ENCODE data around the gene KIRREL1.

The KIRREL1 gene

GRCh38 chr1:158095737-158096335, 102.4 kb downstream of the KIRREL1 start:
- Histone ChIP-seq H3K4me3 (ENCODE audit: low read depth in 1 of 2, low read length in 1 of 2) (no peak overlapping the region), H3K9me3 (no peaks in the 10 kb centered on the region), H3K4me1 (ENCODE audit: control insufficient read depth in 1 of 2, insufficient read depth in 1 of 2, low read depth in 1 of 2, low read length in 1 of 2) (no peaks in the 10 kb centered on the region), H3K27me3 (no peaks in the 10 kb centered on the region), H3K36me3 (no peaks in the 10 kb centered on the region), H3K27ac (no peak overlapping the region)
- peak; percentile 33 for TF ChIP-seq CTCF (IDR thresholded peaks at IDR 0.05)

- Histone ChIP-seq H3K9me3 (no peaks in the 10 kb centered on the region), H3K4me3 (ENCODE audit: low read depth in 1 of 2, low read length in 1 of 2) (no peak overlapping the region), H3K27ac (no peak overlapping the region), H3K4me1 (ENCODE audit: control insufficient read depth in 1 of 2, insufficient read depth in 1 of 2, low read depth in 1 of 2, low read length in 1 of 2) (no peaks in the 10 kb centered on the region), H3K27me3 (no peaks in the 10 kb centered on the region), H3K36me3 (no peaks in the 10 kb centered on the region)
- TF ChIP-seq CTCF (IDR thresholded peaks at IDR 0.05), result no peak
Measured at GRCh38 chr1:158098256-158098655, 104.8 kb downstream of the KIRREL1 start.

DNA sequence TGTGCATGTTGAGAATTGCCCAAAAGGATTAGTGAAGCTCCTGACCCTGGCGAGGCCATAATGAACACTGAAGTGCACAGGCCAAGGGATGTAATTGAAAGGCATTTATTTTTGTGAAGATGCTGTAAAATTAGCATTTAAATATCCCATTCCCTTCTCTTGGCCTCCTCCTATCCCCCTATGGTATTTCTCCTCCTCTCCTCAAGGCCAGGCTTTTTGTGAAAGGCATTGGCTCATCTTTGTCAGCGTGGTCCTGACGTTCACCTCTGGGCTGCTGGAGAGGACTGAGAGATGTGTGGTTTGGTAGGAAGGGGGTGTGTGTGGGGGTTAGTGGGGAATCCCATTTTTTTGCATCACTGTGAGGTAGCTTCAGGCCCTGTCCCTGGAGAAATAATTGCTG, 105.7 kb downstream of the KIRREL1 start:
- Histone ChIP-seq H3K9me3 (no peaks in the 10 kb centered on the region), H3K4me3 (ENCODE audit: low read depth in 1 of 2, low read length in 1 of 2) (no peak overlapping the region), H3K27ac (no peak overlapping the region), H3K4me1 (ENCODE audit: control insufficient read depth in 1 of 2, insufficient read depth in 1 of 2, low read depth in 1 of 2, low read length in 1 of 2) (no peaks in the 10 kb centered on the region), H3K27me3 (peaks cover 7% of the 10 kb centered on the region), H3K36me3 (no peaks in the 10 kb centered on the region)
- no peak for TF ChIP-seq CTCF (IDR thresholded peaks at IDR 0.05)

DNA sequence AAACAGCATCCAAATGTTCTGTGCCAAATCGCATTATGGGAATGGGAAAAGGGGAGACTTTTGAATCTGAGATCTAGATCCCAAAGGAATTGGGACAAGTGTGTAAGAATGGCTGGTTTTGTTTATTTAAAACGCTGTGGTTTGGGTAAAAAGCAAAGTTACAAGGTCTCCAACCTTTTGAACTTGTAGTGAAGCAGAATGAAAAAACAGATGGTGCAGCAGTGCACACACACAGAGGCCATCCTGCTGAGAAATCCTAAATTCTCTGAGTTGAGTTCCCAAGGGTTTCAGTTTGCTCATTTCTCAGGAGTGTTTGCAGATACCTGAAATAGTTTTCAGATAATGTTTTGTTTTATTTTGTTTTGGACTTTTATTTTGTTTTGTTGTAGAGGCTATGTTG, 107.1 kb downstream of the KIRREL1 start:
- no peaks in the 10 kb centered on the region for H3K36me3 ChIP-seq
- peaks cover 20% of the 10 kb centered on the region for H3K27me3 ChIP-seq
- no peak overlapping the region for H3K4me3 ChIP-seq (ENCODE audit: low read depth in 1 of 2, low read length in 1 of 2)
- no peak overlapping the region for H3K27ac ChIP-seq
- no peaks in the 10 kb centered on the region for H3K9me3 ChIP-seq
- no peak for TF ChIP-seq CTCF (IDR thresholded peaks at IDR 0.05)
- H3K4me1 ChIP-seq (ENCODE audit: control insufficient read depth in 1 of 2, insufficient read depth in 1 of 2, low read depth in 1 of 2, low read length in 1 of 2), result no peaks in the 10 kb centered on the region

- H3K36me3 ChIP-seq, result no peaks in the 10 kb centered on the region
- TF ChIP-seq CTCF (IDR thresholded peaks at IDR 0.05), result no peak
- no peaks in the 10 kb centered on the region for H3K4me1 ChIP-seq (ENCODE audit: control insufficient read depth in 1 of 2, insufficient read depth in 1 of 2, low read depth in 1 of 2, low read length in 1 of 2)
- no peak overlapping the region for H3K4me3 ChIP-seq (ENCODE audit: low read depth in 1 of 2, low read length in 1 of 2)
- no peak overlapping the region for H3K27ac ChIP-seq
- no peaks in the 10 kb centered on the region for H3K9me3 ChIP-seq
- H3K27me3 ChIP-seq, result peaks cover 30% of the 10 kb centered on the region
Measured at GRCh38 chr1:158101455-158101854, 108.0 kb downstream of the KIRREL1 start.

GRCh38 chr1:158101927-158102326, 108.5 kb downstream of the KIRREL1 start:
- H3K27me3 ChIP-seq, result peaks cover 35% of the 10 kb centered on the region
- H3K4me1 ChIP-seq (ENCODE audit: control insufficient read depth in 1 of 2, insufficient read depth in 1 of 2, low read depth in 1 of 2, low read length in 1 of 2), result no peaks in the 10 kb centered on the region
- H3K9me3 ChIP-seq, result no peaks in the 10 kb centered on the region
- H3K4me3 ChIP-seq (ENCODE audit: low read depth in 1 of 2, low read length in 1 of 2), result no peak overlapping the region
- H3K36me3 ChIP-seq, result no peaks in the 10 kb centered on the region
- no peak for TF ChIP-seq CTCF (IDR thresholded peaks at IDR 0.05)
- H3K27ac ChIP-seq, result no peak overlapping the region

Measured in neutrophil (primary cell).